Activated CD4-positive, alpha-beta memory T cell treated with anti-CD3 and anti-CD28 coated beads, Interleukin-2, amount 10 ng/mL, durations not matched to agents 7 days and 5 days (primary cell): ENCODE results near the gene SETD7. TPM values are rescaled to one million over a fixed set of nuclear protein-coding genes. Genes with fewer than 3 reads are reported as not detected.
A peak's percentile ranks its signal among the peaks of the same experiment; 100 is the strongest.
"Not testable (repeated sequence)": the region's sequence is repeated elsewhere in the genome, so short reads cannot be mapped to it uniquely, and the experiment has no call there.

Experiments used
- CTCF ChIA-PET: fragments of 350-600 bp; sonication (Branson Sonifier 250); formaldehyde crosslinking; loops from one replicate; lab custom pipeline; 2021; ENCODE audit warnings: antibody characterized with exemption, inconsistent platforms; lab: Charles Lee
- POLR2A ChIA-PET: fragments of 350-600 bp; sonication (Branson Sonifier 250); formaldehyde crosslinking; loops from one replicate; lab custom pipeline; 2021; ENCODE audit warnings: antibody characterized with exemption; lab: Charles Lee
- DNase-seq: peaks from one replicate; pipeline ENCODE4 v3.0.0-alpha.2; 2020
- H3K27ac Mint-ChIP-seq: one replicate; pipeline ENCODE4 v1.8.0; 2021; ENCODE audit warnings: mild to moderate bottlenecking, mixed read lengths
- H3K27me3 Mint-ChIP-seq: one replicate; pipeline ENCODE4 v1.8.0; 2021; ENCODE audit warnings: mixed read lengths
- H3K36me3 Mint-ChIP-seq: one replicate; pipeline ENCODE4 v1.8.0; 2021; ENCODE audit warnings: low read depth, mixed read lengths
- H3K4me1 Mint-ChIP-seq: one replicate; pipeline ENCODE4 v1.8.0; 2021; ENCODE audit warnings: mixed read lengths
- H3K4me3 Mint-ChIP-seq: one replicate; pipeline ENCODE4 v1.8.0; 2021; ENCODE audit warnings: mild to moderate bottlenecking, mixed read lengths
- H3K9me3 Mint-ChIP-seq: one replicate; pipeline ENCODE4 v1.8.0; 2021; ENCODE audit warnings: mixed read lengths
- total RNA-seq, 2 experiments: library from RNA; stranded (reverse); gene quantifications; one replicate each; pipeline ENCODE4 v1.2.3, GENCODE V29; 2021

SETD7 gene
- total RNA-seq, 2 experiments from 2014 or later, result 16.0 to 17.7 TPM

- H3K27me3 Mint-ChIP-seq, result no peaks in the 10 kb centered on the region
- no peak overlapping the region for H3K4me3 Mint-ChIP-seq
- H3K36me3 Mint-ChIP-seq, result peaks cover 35% of the 10 kb centered on the region
- no peak overlapping the region for H3K27ac Mint-ChIP-seq
- POLR2A ChIA-PET, result no interaction called here
- peaks cover 1% of the 10 kb centered on the region for H3K4me1 Mint-ChIP-seq
- CTCF ChIA-PET, result no interaction called here
- DNase-seq, result no peak
- H3K9me3 Mint-ChIP-seq, result peaks cover 16% of the 10 kb centered on the region
These were observed 90.1 kb downstream of the SETD7 start for GRCh38 chr4:139465922-139466321.

- CTCF ChIA-PET, H3K4me1 Mint-ChIP-seq, H3K27ac Mint-ChIP-seq, H3K27me3 Mint-ChIP-seq, H3K4me3 Mint-ChIP-seq, DNase-seq: not testable (repeated sequence)
- peaks cover 13% of the 10 kb centered on the region for H3K9me3 Mint-ChIP-seq
- H3K36me3 Mint-ChIP-seq, result peaks cover 33% of the 10 kb centered on the region
- POLR2A ChIA-PET, result interaction anchor here (1.0 kb wide), 1 partner anchor 11 kb away, joined by 4 read pairs; the partner anchor contains the start of gene RAB33B
These were observed 91.5 kb downstream of the SETD7 start for GRCh38 chr4:139464512-139464911.

GRCh38 chr4:139461022-139461628, 94.9 kb downstream of the SETD7 start:
- H3K4me3 Mint-ChIP-seq, result no peak overlapping the region
- no peak for DNase-seq
- CTCF ChIA-PET, result interaction anchor here (0.6 to 2.5 kb wide), 2 partner anchors 8 to 17 kb away, joined by 3 to 6 read pairs; partner anchors contain the start of gene RAB33B
- H3K36me3 Mint-ChIP-seq, result peaks cover 22% of the 10 kb centered on the region
- no peaks in the 10 kb centered on the region for H3K27me3 Mint-ChIP-seq
- no peak overlapping the region for H3K27ac Mint-ChIP-seq
- POLR2A ChIA-PET, result no interaction called here
- H3K9me3 Mint-ChIP-seq, result no peaks in the 10 kb centered on the region
- peaks cover 34% of the 10 kb centered on the region for H3K4me1 Mint-ChIP-seq

- CTCF ChIA-PET, result interaction anchor here (1.0 kb wide), 1 partner anchor 70 kb away, joined by 3 read pairs; no protein-coding TSS in a partner anchor
- POLR2A ChIA-PET, result no interaction called here
- peaks cover 24% of the 10 kb centered on the region for H3K36me3 Mint-ChIP-seq
- DNase-seq, result no peak
- no peak overlapping the region for H3K27ac Mint-ChIP-seq
- H3K4me3 Mint-ChIP-seq, result no peak overlapping the region
- H3K27me3 Mint-ChIP-seq, result no peaks in the 10 kb centered on the region
- peaks cover 40% of the 10 kb centered on the region for H3K4me1 Mint-ChIP-seq
- no peaks in the 10 kb centered on the region for H3K9me3 Mint-ChIP-seq
These were observed 95.5 kb downstream of the SETD7 start for GRCh38 chr4:139460565-139460964.

- no peaks in the 10 kb centered on the region for H3K9me3 Mint-ChIP-seq
- no peak for DNase-seq
- H3K4me1 Mint-ChIP-seq, result peaks cover 54% of the 10 kb centered on the region
- CTCF ChIA-PET, result no interaction called here
- H3K36me3 Mint-ChIP-seq, result peaks cover 24% of the 10 kb centered on the region
- no peak overlapping the region for H3K4me3 Mint-ChIP-seq
- POLR2A ChIA-PET, result no interaction called here
- H3K27ac Mint-ChIP-seq, result no peak overlapping the region
- no peaks in the 10 kb centered on the region for H3K27me3 Mint-ChIP-seq
These were observed 97.0 kb downstream of the SETD7 start for GRCh38 chr4:139458999-139459398.

- Mint-ChIP-seq H3K4me3 (no peak overlapping the region), H3K9me3 (no peaks in the 10 kb centered on the region), H3K27me3 (no peaks in the 10 kb centered on the region), H3K4me1 (peaks cover 54% of the 10 kb centered on the region), H3K36me3 (peaks cover 20% of the 10 kb centered on the region), H3K27ac (no peak overlapping the region)
- POLR2A ChIA-PET, result no interaction called here
- no peak for DNase-seq
- CTCF ChIA-PET, result no interaction called here
These were observed 97.5 kb downstream of the SETD7 start for GRCh38 chr4:139458543-139458942.

- Mint-ChIP-seq H3K4me3 (no peak overlapping the region), H3K27ac (no peak overlapping the region), H3K9me3 (no peaks in the 10 kb centered on the region), H3K27me3 (no peaks in the 10 kb centered on the region), H3K36me3 (peaks cover 19% of the 10 kb centered on the region), H3K4me1 (peaks cover 60% of the 10 kb centered on the region)
- CTCF ChIA-PET, result no interaction called here
- POLR2A ChIA-PET, result no interaction called here
- DNase-seq, result no peak
These were observed 98.7 kb downstream of the SETD7 start for GRCh38 chr4:139457318-139457717.

- Mint-ChIP-seq H3K36me3 (peaks cover 22% of the 10 kb centered on the region), H3K27me3 (no peaks in the 10 kb centered on the region), H3K4me3 (peak overlapping the region; percentile 93), H3K9me3 (no peaks in the 10 kb centered on the region), H3K4me1 (peaks cover 69% of the 10 kb centered on the region), H3K27ac (no peak overlapping the region)
- ChIA-PET POLR2A (interaction anchor here (1.1 to 1.4 kb wide), 3 partner anchors 19 to 100 kb away, joined by 3 to 4 read pairs (median 4); no protein-coding TSS in a partner anchor), CTCF (interaction anchor here (1.5 kb wide), 1 partner anchor 159 kb away, joined by 3 read pairs; no protein-coding TSS in a partner anchor)
- no peak for DNase-seq
These were observed 100.9 kb downstream of the SETD7 start for GRCh38 chr4:139455126-139455538.

GRCh38 chr4:139454111-139455045, 101.6 kb downstream of the SETD7 start, which contains the start of gene RAB33B:
Gene RAB33B (plus strand): TSS chr4:139454121. CDS start chr4:139454196, 75 bp downstream.
- Mint-ChIP-seq H3K36me3 (peaks cover 19% of the 10 kb centered on the region), H3K9me3 (no peaks in the 10 kb centered on the region), H3K4me3 (peak within 1 kb of the TSS; percentile 93), H3K4me1 (peaks cover 65% of the 10 kb centered on the region), H3K27ac (peak within 1 kb of the TSS; percentile 100), H3K27me3 (no peaks in the 10 kb centered on the region)
- CTCF ChIA-PET, result interaction anchor here (1.5 to 1.6 kb wide), 3 partner anchors 8 to 159 kb away, joined by 3 to 6 read pairs (median 3); no protein-coding TSS in a partner anchor
- POLR2A ChIA-PET, result interaction anchor here (0.6 to 2.0 kb wide), 7 partner anchors 9 to 372 kb away, joined by 4 to 31 read pairs (median 6); partner anchors contain the start of gene SETD7
- no peak for DNase-seq

- H3K4me1 Mint-ChIP-seq, result peaks cover 59% of the 10 kb centered on the region
- H3K4me3 Mint-ChIP-seq, result peak overlapping the region; percentile 93
- H3K27me3 Mint-ChIP-seq, result no peaks in the 10 kb centered on the region
- peaks cover 16% of the 10 kb centered on the region for H3K36me3 Mint-ChIP-seq
- H3K27ac Mint-ChIP-seq, result peak overlapping the region; percentile 100
- POLR2A ChIA-PET, result interaction anchor here (0.6 to 2.0 kb wide), 19 partner anchors 9 to 432 kb away, joined by 3 to 31 read pairs (median 4); partner anchors contain the start of genes NAA15 and SETD7
- H3K9me3 Mint-ChIP-seq, result no peaks in the 10 kb centered on the region
- CTCF ChIA-PET, result interaction anchor here (0.6 to 1.6 kb wide), 20 partner anchors 9 to 423 kb away, joined by 3 to 8 read pairs (median 3); partner anchors contain the start of genes NAA15 and SETD7
- DNase-seq, result peak; percentile 98
These were observed 102.5 kb downstream of the SETD7 start for GRCh38 chr4:139453371-139454110.

GRCh38 chr4:139453041-139453370, 103.0 kb downstream of the SETD7 start:
- CTCF ChIA-PET, result interaction anchor here (0.6 to 1.6 kb wide), 21 partner anchors 9 to 422 kb away, joined by 3 to 8 read pairs (median 3); partner anchors contain the start of genes NAA15 and SETD7
- Mint-ChIP-seq H3K27me3 (no peaks in the 10 kb centered on the region), H3K9me3 (no peaks in the 10 kb centered on the region), H3K4me3 (peak overlapping the region; percentile 93), H3K27ac (peak overlapping the region; percentile 100), H3K36me3 (peaks cover 13% of the 10 kb centered on the region), H3K4me1 (peaks cover 54% of the 10 kb centered on the region)
- DNase-seq, result peak; percentile 79
- POLR2A ChIA-PET, result interaction anchor here (0.6 to 2.0 kb wide), 18 partner anchors 9 to 432 kb away, joined by 3 to 31 read pairs (median 4); partner anchors contain the start of genes NAA15 and SETD7

GRCh38 chr4:139451997-139452396, 104.0 kb downstream of the SETD7 start:
- peaks cover 13% of the 10 kb centered on the region for H3K36me3 Mint-ChIP-seq
- no peak for DNase-seq
- peaks cover 45% of the 10 kb centered on the region for H3K4me1 Mint-ChIP-seq
- H3K9me3 Mint-ChIP-seq, result no peaks in the 10 kb centered on the region
- ChIA-PET POLR2A (interaction anchor here (1.4 to 1.5 kb wide), 2 partner anchors 206 to 431 kb away, joined by 3 to 4 read pairs; no protein-coding TSS in a partner anchor), CTCF (interaction anchor here (1.6 kb wide), 1 partner anchor 105 kb away, joined by 5 read pairs; no protein-coding TSS in a partner anchor)
- peak overlapping the region; percentile 93 for H3K4me3 Mint-ChIP-seq
- H3K27me3 Mint-ChIP-seq, result no peaks in the 10 kb centered on the region
- peak overlapping the region; percentile 100 for H3K27ac Mint-ChIP-seq
